HG03565 (cell line): Measurements from ENCODE around the gene SSBP2.

ENCODE experiments used
- ATAC-seq: cut with Tn5 transposase; IDR thresholded peaks from one replicate; pipeline ENCODE4 v1.9.1; 2021; ENCODE audit warnings: mild to moderate bottlenecking, moderate library complexity; ENCODE audit not compliant: unreplicated experiment

Gene SSBP2

DNA sequence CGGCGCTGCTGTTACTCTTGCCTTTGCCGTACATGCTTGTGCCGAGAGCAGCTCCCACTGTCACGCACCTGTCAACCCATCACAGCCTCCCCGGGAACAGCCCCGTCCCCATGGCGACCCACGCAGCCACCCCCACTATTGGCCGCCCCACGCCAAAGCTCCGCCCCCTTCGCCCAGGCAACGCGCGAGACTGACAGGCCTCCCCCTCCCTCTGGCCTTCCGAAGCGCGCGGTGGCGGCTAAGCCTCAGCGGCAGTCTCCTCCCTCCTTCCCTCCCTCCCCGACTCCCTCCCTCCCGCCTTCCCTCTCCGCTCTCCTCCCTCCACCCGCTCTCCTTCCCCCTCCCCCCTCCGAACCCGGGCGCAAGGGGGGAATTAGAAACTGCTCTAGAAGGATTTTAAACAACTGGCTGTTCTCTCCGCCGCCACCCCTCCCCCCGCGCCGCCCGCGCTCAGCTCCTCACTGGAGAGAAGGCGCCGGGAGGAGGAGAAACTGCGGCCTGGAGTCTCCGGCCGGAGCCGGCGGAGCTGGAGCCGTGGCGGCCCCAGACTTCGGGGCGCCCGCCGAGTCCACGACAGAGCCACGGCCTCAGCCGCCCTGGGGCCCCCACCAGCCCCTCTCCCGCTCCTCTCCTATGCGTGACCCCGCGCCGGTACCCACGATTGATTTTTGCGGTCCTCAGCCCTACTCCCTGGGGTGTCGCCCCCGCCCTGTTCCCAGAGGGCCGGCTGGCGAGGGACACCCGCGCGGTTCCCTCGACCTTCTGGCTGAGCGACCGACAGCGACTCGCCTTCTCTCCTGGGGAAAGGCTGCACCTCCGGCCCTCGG lies at the start of gene SSBP2:
Gene SSBP2, minus strand, starts transcription at position 89 of the 827 bp plus-strand sequence. Its CDS starts 55 bp downstream, at position 34.
- peak; percentile 54 for ATAC-seq

DNA sequence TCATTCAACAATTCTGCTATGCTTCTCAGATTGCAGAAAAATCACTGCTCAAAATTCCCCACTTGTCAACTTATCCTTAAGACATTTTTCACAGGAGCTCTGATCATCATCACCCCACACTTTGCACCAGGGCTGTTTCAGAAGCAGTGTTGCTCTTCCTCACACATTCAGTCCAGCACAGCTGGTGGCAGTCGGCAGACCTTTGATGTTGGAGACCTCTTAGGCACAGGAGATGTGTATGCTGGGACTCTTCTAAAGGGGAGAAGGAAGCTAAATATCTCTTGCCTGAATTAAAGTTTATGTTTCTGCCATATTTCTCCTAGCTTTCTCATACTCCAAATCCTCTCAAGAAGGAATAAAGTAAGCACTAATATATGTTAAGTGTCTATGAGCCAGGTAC lies 44.8 kb upstream of the SSBP2 start:
- no peak for ATAC-seq

DNA sequence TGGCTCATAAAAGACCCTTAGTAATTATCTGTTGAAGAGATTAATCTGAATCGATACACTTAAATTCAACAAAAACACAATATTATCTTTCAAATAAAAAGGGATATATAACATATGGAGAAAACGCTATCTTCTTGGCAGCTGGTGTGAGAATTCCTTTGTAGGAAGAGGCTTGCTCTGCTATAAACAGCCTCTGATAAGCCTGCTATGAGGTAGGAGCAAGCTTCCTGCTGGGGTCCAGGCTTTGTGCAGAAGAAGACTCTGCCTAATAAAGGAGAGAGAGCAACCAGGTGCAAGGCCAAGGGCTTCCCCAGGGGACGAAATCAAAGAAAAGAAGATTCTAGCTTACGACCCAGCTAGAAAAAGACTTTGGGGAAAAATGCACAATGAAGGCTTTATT lies 43.3 kb upstream of the SSBP2 start:
- no peak for ATAC-seq

DNA sequence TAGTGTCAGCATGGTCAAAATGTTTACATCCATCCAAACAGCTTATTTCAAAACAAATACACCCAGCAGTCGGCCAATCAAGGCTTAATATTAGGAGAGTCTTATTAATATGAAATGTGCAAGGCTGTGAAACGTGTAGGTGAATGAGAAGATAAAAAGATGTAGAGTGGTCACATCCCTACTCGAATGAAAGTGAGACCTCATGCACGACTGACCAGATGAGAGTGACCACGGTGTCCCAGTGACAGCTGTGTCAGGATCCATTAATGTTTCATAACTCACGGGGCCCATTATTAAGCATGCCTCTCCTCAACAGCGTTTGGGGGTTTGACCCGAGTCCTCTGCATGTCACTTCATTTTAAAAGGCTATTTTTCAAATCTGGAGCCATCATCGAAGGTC lies 39.4 kb upstream of the SSBP2 start:
- ATAC-seq = no peak

GRCh38 chr5:81789033-81789432 lies 38.1 kb upstream of the SSBP2 start:
- no peak for ATAC-seq

DNA sequence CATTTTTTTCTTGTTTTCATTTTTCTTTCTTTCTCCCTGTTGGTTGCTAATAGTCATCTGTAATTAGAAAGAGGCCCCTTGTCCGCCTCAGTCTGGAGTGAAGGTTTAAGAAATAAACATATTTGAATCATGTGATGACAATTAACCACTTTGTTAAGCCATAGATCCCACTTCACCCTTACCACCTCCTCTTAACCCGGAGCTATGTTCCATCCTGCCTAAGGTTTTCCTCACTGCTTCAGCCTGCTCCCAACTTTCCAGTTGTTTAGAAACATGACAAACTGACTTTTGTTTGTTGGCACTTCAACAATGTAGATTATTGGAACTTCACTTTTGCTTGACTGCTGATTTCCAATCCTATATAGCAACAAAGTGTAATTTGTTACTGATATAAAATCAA lies 37.4 kb upstream of the SSBP2 start:
- ATAC-seq = no peak

DNA sequence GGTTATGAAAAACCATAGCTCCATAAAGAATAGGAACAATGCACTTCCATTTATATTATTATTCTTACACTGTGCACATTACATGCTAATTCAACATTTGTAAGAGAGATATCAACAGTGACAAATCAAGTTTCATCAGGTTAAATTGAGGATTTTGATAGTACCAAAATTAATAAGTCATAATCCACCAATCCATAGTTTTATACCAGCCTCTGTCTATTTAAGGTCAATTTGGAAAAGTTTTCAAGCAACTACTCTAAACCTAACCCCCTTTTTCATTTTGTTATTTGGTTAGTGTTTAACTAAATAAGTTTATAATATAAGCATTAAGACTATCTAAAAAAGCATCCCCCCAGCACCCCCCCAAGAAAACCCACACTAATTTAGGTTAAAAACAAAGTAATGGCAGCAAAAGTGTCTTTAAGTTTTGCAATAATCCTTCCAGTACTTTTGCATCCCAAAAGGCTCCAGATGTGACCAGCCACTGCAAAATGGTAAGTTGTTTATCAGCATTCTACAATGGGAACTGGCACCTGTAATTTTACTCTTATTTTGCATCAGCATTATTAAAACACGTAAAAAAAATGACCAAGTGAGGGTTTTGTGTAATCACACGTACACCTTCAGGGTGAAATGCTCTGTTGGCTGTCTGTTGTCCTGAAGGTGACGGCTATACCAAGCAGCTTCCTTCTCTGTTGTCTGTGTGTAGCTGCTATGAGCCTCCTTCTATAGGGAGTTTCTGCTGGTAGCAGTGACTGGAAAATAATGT lies 36.8 kb upstream of the SSBP2 start:
- no peak for ATAC-seq

DNA sequence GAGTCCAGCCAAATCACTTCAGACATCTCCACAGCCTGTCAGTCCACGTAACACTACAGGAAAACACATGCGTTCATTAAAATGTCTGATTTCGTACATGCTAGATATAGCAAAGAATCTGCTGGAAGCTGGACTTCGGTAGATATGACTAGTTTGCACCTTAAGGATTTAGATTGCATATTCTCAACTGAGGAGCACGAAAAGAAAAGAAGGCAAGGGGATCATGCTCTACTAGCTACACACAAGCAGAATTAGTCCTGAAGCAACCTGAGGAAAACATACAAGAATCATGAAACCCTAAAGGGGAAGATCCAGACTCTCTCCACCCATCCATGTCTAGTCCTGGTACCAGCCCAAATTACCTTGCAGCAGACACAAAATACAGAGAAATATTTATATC lies 36.1 kb upstream of the SSBP2 start:
- ATAC-seq = no peak

DNA sequence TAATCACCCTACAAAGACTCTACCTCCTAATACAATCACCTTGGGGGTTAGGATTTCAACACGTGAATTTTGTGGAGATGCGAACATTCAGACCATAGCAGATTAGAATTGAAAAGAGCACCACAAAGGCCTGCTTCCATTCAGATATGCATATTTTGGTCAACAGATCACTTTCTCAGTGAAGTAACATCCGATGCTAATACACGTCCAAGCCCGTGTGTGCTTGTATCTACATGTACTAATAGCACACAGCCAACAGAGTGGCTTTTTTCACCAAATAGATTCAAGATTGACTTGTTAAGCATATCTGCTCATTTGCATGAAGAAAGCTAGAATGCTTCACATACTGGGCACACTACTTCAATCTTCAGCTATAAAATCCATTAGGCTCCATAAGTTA lies 35.6 kb upstream of the SSBP2 start:
- no peak for ATAC-seq

- ATAC-seq = no peak
These were observed 34.4 kb upstream of the SSBP2 start for GRCh38 chr5:81785322-81785721.

GRCh38 chr5:81783401-81783800 lies 32.5 kb upstream of the SSBP2 start:
- ATAC-seq = no peak

DNA sequence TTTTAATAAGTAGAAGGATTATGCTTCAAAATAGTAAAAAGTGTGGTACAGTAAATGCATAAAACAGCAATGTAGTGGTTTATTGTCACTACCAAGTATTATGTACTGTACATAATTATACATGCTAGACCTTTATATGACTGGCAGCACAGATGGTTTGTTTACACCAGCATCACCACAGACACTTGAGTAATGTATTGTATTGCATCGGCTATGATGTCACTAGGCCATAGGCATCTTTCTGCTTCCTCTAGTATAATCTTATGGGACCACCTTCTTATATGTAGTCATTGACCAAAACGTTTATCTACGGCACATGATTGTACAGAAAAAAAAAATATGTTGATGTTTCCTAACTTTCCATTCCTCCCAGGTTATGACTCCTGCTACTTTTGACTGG lies 31.9 kb upstream of the SSBP2 start:
- no peak for ATAC-seq

GRCh38 chr5:81779916-81780266 lies 29.0 kb upstream of the SSBP2 start:
- no peak for ATAC-seq

GRCh38 chr5:81779125-81779915 lies 28.4 kb upstream of the SSBP2 start:
- peak; percentile 83 for ATAC-seq

- no peak for ATAC-seq
These were observed 27.7 kb upstream of the SSBP2 start for GRCh38 chr5:81778642-81779041.

DNA sequence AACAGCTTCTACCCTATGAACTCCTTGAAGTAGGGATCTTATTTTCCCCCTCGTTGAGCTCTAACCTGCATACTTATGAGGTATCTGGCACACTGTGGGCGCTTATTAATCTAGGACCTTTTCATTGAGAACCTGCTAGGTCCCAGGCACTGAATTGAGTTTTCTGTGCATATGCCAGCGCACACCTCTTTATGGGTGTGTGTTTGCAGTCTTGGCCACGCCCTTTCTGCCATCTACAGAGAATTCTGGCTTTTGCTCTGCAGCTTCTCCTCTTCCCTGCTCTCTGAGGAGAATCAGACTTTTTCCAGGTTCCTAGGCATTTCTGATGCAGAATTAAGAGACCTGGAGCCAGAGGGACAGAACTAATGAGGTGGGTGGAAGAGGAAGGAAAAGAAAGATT lies 25.4 kb upstream of the SSBP2 start:
- ATAC-seq = no peak

- ATAC-seq = no peak
These were observed 23.5 kb upstream of the SSBP2 start for GRCh38 chr5:81774374-81774773.

DNA sequence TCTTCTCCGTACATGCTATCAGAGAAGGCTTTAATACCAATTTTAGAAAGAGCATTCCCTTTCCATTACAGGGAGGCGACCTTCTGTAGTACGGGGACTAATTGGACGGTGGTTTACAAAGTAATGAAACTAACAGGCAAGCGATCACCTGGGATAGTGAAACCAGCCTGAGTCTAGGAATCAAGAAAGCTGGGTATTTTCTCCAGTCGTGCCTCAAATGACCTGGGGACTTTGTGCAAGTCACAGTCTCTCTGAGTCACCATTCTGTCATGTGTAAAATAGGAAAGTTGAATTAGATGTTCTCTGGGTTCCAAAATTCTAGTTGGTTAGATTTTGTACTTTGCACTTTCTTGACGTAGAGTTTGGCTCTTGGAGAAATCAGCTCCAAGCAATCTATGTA lies 22.7 kb upstream of the SSBP2 start:
- no peak for ATAC-seq

DNA sequence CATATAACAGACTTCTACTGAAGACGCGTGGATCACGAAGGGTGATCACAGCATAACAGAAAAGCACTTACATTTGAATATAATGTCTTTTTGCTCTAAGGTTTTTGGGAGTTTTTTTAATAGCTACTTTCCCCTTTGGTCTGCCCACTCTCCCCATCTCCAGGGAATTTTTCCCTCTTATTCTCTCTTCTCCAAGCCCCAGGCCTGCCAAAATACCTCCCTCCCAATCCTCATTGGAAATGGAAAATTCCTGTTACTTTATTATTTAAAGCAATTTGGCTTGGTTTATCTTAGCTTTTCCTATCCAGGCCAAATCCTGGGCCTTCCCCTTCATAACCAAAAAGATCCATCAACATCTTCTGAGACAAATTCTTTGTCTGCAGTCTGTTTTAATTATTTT lies 22.3 kb upstream of the SSBP2 start:
- no peak for ATAC-seq

DNA sequence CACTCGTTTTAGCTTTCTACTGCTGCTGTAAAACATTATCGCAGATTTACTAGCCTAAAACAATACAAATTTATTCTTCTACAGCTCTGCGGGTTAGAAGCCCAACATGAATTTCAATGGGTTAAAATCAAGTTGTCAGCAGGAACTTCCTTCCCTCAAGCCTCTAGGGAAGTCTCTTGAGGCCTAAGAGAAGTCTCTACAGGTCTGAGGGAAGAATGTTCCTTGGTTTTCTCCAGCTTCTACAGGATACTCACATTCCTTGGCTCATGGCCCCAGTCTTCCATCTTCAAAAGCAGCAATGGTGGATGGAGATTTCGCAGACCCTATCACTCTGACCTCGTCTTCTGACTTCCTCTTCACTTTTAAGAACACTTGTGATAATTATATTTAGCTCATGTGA lies 21.6 kb upstream of the SSBP2 start:
- ATAC-seq = no peak

- ATAC-seq = no peak
These were observed 18.1 kb upstream of the SSBP2 start for GRCh38 chr5:81768935-81769452.
